HL-60/S4 treated with retinoic acid at 250 ng/mL for 4 days and 3 days (cell line): ENCODE data around the gene USP49.
"Not testable (repeated sequence)": the region's sequence is repeated elsewhere in the genome, so short reads cannot be mapped to it uniquely, and the experiment has no call there.

Source experiments
- in situ Hi-C: fragments of 300-500 bp; cut with MboI; formaldehyde crosslinking; loops from 2 replicates; pipeline ENCODE4 v1.7.0; 2022; ENCODE audit warnings: low sequenced_read_pairs

The USP49 gene

GRCh38 chr6:41895300-41896233, at the start of gene USP49:
USP49 (minus strand) TSS chr6:41895375; CDS start chr6:41806983, 88,392 bp downstream.
- in situ Hi-C loops = no loop called here

GRCh38 chr6:41943456-41943855, 48.3 kb upstream of the USP49 start:
- in situ Hi-C loops = no loop called here

GRCh38 chr6:41942882-41943281, 47.7 kb upstream of the USP49 start:
- in situ Hi-C loops = not testable (repeated sequence)

GRCh38 chr6:41942067-41942851, 47.1 kb upstream of the USP49 start:
- in situ Hi-C loops = no loop called here

- in situ Hi-C loops = no loop called here
Measured at GRCh38 chr6:41941280-41942066, 46.3 kb upstream of the USP49 start, which contains the start of gene CCND3. CCND3 (minus strand) TSS chr6:41941808; CDS start chr6:41941649, 159 bp downstream.

GRCh38 chr6:41940759-41941279, 45.6 kb upstream of the USP49 start:
- in situ Hi-C loops = no loop called here

GRCh38 chr6:41939848-41940758, 44.9 kb upstream of the USP49 start:
- in situ Hi-C loops = no loop called here

- in situ Hi-C loops = no loop called here
Measured at GRCh38 chr6:41939176-41939847, 44.1 kb upstream of the USP49 start.

- in situ Hi-C loops = no loop called here
Measured at GRCh38 chr6:41938590-41939175, 43.5 kb upstream of the USP49 start.

GRCh38 chr6:41937861-41938574, 42.8 kb upstream of the USP49 start:
- in situ Hi-C loops = no loop called here

- in situ Hi-C loops = no loop called here
Measured at GRCh38 chr6:41937472-41937860, 42.3 kb upstream of the USP49 start.

GRCh38 chr6:41936073-41936837, 41.1 kb upstream of the USP49 start:
- in situ Hi-C loops = no loop called here

GRCh38 chr6:41935685-41936072, 40.5 kb upstream of the USP49 start:
- in situ Hi-C loops = no loop called here

- in situ Hi-C loops = no loop called here
Measured at GRCh38 chr6:41935193-41935574, 40.0 kb upstream of the USP49 start.

GRCh38 chr6:41934278-41935192, 39.4 kb upstream of the USP49 start:
- in situ Hi-C loops = no loop called here

- in situ Hi-C loops = no loop called here
Measured at GRCh38 chr6:41932378-41932777, 37.2 kb upstream of the USP49 start.
